NCI-H2081 (cell line): ENCODE results near the gene GOLGA3.
"Not testable (repeated sequence)": the region's sequence is repeated elsewhere in the genome, so short reads cannot be mapped to it uniquely, and the experiment has no call there.

Source experiments
- DNase-seq, 2 experiments: peaks; one replicate each; lab custom pipeline; 2025; lab: John Stamatoyannopoulos, UW

The GOLGA3 gene

DNA sequence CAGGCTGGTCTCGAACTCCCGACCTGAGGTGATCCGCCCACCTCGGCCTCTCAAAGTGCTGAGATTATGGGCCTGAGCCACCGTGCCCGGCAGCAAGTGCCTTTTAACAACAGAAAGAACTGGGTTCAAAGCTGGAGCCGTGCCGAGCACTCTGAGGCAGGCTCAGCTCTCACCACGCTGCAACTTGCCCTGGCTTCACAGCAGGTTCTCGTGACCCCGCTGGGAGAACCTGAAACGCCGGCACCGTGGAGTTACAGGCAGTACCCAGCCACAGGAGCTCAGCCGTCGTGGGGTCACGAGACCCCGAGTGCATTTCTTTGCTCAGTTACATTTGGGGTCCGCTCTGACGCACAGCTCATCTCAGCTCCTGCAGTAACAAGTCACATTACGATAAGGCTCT, 14.4 kb downstream of the GOLGA3 start:
- no peak for DNase-seq

DNA sequence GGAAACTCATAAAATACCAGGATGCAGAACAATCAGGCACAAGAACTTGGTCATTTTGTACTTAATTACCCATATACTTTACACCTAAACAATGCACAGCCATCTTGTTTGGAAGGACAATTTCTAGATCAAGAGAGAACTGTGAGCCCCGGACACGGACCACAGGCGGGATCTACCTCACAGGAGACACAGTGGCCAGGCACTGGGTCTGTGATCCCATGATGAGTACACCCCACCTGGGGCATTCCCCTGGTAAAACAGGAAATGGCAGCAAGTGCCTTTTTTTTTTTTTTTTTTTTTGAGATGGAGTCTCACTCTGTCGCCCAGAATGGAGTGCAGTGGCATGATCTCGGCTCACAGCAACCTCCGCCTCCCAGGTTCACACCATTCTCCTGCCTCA, 15.2 kb downstream of the GOLGA3 start:
- DNase-seq: no peak

DNA sequence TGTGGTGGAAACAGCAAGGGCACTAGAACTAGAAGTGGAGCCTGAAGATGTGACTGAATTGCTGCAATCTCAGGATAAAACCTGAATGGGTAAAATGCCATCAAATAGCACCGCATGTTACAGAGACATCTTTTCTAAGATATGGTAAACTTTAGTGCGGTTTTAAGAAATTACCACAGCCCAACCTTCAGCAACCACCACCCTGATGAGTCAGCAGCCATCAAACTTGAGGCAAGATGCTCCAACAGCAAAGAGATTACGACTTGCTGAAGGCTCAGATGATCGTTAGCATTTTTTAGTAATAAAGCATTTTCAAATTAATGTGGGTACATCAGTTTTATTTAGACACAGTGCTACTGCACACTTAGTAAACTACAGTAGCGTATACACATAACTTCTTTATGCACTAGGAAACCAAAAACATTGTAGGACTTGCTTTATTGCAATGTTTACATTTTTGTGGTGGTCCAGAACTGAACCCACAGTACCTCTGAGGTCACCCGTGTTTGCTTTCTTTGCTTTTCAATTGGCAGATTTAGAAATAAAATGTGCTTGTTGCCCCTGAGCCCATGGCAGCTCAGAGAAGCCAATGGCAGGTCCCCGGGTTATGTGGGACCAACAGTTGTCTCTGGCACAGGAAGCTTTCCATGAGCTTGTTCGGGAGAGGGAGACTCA, 15.9 kb downstream of the GOLGA3 start:
- DNase-seq: no peak

DNA sequence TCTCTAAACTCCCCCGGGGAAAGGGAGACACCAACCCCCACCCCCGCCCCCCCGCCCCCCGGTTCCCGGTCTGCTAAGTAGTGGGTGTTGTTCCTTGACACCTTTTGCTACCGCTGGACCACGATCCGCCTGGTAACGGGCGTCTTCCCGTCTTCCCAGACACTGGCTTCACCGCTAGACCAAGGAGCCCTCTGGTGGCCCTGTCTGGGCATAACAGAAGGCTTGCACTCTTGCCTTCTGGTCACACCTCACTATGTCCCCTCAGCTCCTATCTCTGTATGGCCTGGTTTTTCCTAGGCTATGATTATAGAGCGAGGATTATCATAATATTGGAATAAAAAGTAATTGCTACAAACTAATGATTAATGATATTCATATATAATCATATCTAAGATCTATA, 19.3 kb downstream of the GOLGA3 start:
- DNase-seq: not testable (repeated sequence)

DNA sequence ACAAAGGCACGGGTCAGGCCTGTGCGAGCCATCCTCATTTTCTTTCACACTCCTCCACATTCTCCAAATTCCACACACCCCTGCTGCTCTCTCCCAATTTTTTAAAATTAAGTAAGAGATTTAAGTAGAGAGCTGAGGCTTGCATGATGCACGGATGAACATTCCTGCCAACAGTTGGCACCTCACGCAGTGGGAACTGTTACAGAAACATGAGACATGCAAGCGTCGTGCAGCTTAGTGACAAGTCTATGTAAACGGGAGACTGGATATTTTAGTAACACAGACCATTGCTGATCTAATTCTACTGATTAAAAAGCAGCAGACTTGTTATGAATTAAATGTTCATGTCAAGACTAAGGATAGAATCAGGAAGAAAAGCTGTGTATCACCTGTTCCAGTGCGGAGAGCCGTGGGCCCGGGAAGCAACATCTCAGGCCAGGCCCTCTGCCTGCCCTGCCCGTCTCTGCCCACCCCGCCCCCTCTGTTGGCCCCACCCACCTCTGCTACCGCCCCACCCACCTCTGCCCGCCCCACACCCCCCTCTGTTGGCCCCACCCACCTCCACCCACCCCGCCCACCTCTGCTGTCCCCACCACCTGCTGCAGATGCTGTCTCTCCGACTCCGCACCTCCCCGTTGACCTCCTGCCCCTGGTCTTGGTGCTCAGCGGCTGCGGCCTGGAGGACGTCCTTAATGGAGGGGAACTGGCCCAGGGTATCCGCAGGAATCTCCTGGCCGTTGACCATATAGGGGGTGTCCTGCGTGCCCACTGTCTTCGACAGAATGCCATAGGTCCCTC, 21.2 kb downstream of the GOLGA3 start:
- no peak for DNase-seq

DNA sequence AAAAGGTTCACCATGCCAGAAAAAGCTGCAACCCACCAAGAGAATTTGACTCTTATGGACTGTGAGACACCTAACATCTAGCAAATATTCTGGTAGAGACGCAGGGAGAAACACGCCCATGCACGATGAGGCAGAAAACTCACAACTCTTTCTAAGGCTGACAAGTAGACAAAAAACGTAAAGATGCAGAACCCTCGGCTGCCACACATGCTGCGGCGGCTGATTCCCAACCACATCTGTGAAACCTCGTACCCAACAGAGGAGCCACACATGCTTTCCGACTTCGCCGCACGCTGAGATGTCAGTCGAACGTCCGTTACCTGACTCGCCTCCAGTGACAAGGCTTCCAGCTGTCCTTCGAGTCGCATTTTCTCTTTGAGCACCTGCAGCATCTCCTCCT, 21.8 kb downstream of the GOLGA3 start:
- DNase-seq: no peak

DNA sequence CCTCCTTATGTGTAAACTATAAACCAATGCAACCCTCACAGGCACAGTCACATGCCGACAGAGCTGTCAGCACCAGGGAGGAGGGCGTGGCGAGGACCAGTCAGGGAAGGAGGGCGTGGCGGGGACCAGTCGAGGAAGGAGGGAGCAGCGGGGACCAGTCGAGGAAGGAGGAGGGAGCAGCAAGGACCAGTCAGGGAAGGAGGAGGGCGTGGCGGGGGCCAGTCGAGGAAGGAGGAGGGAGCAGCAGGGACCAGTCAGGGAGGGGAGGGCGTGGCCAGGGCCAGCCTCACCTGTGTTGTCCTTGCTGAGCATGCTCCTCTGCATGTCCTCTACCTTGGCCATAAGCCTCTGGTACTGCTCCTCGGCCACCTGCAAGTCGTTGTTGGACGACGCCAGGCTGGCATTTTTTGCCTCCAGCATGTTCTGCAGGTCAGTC, 24.2 kb downstream of the GOLGA3 start:
- DNase-seq: no peak

DNA sequence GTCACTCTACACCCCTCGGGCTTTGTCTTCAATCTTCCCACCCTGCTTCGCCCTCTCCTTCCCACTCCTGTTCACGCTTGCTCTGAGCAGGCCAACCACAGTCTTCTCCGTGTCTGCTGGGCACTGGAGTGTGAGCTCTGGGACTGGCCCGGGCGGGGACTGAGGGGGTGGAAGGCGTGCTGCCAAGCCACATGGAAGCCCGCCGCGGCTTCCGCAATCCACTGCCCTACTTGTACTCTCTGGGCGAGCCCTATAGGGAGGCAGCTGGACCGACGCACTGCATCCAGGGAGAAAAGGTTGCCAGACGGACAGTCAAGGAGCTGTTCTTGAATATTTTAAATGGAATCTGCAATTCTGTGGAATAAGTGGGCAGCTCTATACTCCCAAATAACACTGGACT, 24.8 kb downstream of the GOLGA3 start:
- no peak for DNase-seq

DNA sequence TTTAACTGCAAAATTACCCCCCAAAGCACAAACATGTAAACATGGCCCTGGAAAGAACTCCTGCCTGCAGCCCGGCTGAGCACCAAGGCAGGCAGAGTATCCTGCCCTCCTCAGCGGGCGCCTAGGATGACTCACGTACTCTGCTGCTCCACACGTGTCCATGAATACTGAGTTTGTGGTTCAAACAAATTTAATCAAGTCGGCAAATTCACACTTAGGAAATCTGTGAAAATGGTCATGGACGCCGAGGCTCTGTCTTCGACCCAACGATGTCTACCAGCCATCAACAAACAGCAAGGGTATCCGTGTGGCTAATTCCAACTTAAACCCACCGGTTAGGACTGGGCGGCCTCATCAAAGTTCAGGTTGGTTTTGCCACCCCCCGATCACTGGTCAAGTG, 25.5 kb downstream of the GOLGA3 start:
- DNase-seq: no peak

DNA sequence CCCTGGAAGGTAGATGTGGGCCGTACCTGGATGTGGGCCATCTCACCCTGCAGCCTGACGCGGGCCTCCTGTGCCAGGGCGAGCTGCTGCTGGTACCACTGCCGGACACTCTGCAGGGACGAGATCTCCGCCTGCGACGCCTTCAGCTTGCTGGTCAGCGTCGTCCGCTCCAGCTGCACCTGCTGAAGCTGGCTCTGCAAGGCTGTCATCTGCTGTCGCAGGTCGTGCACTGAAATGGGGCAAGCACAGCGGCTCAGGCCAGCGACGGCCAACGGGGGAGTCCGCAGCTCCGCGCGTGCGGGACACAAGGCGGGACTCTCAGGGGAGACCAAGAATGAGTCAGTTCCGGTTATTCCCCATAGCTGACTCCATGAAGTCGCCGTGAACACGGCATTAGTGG, 26.9 kb downstream of the GOLGA3 start:
- DNase-seq: no peak

DNA sequence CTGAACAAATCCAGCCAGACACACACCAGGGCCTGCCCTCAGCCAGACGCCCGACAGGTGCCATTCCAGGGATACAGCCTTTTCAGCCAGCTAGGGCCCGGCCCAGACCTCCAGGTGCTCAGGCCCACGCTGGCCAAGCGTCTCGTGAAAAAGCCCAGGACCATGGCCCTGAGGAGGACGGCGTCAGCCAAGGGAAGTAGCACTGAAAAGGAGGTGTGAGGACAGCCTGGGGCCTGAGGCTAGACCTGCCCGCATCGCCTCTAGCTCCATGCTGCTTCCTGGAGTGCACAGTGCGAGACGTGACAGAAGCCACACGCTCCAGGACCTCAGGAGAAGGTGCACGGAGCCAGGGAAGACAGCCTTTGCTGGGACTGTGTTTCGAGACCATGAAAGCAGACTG, 29.8 kb downstream of the GOLGA3 start:
- no peak for DNase-seq

DNA sequence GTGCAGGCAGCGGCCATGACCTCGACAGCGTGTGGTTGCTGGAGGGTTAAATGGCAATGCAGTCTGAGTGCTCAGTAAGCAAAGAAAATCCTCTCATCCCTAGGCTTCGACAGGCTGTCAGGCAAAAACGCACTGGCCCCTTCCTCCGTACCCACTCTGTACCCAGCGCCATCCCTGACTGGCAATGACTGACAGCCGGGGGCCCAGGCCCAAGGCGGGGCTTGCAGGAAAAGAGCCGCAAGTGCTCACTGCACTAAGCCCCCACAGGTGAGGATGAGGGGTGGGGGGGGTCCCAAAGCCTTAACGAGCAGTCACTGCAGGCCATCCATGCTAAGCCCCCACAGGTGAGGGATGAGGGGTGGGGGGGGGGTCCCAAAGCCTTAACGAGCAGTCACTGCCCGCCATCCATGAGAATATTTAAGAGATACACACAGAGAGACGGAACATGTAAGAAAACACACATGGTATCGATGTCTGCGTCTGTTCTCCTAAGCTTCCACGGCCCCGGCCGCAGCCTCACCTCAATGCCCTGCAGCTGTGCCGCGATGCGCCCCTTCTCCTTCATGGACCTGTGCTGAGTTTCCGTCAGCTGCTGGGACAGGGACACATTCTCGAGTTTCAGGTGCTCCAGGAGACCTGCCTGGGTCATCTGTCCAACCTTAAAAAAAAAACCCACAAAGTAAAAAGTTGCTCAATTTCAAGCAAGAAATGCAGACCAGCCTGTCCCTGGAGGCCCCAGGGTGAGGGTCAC, 30.7 kb downstream of the GOLGA3 start:
- DNase-seq: no peak

DNA sequence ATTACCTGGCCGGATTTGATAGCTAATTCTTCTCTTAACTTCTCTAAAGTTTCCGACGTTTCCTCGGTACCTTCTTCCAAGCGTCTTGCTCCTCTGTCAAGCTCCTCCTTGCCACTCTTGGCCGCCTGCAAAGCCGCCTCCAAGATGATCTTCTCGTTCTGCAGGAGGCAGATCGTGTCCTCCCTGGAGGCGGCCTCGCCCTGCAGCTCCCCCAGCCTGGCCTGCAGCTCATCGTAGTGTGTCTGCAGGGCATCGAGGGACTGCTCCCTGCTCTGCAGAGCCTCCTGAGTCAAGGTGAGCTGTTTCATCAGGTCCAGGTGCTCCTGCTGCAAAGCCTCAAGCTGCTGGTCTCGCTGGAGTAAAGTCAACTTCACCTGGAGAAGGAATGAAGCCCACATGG, 32.8 kb downstream of the GOLGA3 start:
- DNase-seq: no peak

DNA sequence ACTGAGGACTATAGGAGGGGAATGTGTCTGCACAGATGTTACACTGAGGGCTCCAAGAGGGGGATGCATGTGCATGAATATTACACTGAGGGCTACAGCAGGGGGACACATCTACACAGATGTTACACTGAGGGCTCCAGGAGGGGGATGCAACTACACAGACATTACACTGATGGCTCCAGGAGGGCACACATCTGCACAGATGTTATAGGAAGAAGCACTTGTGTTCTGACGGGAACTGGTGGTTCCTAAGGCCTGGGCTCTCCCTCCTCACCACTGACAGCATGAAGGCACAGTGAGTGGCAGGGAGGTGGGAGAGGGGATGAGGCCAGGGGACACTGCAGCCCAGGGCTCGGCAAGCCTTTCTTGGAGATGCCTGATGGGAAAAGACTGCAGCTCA, 36.7 kb downstream of the GOLGA3 start:
- not testable (repeated sequence) for DNase-seq

DNA sequence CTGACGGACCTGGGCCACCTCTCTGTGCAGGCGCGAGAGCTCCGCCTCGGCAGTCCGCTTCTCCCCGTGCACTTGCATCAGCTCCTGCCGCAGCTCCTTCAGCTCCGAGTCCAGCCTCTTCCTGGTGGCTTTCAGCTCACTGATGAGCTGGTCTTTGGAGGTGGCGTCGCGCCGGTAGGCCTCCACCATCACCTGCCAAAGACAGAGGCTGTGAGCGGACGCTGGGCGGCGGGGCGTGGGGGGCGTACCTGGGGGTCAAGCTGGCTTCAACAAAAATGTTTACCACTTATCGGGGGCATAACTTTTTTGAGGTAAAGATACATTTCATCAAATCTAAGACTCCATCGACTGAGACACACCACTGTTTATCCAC, 39.6 kb downstream of the GOLGA3 start:
- no peak for DNase-seq

DNA sequence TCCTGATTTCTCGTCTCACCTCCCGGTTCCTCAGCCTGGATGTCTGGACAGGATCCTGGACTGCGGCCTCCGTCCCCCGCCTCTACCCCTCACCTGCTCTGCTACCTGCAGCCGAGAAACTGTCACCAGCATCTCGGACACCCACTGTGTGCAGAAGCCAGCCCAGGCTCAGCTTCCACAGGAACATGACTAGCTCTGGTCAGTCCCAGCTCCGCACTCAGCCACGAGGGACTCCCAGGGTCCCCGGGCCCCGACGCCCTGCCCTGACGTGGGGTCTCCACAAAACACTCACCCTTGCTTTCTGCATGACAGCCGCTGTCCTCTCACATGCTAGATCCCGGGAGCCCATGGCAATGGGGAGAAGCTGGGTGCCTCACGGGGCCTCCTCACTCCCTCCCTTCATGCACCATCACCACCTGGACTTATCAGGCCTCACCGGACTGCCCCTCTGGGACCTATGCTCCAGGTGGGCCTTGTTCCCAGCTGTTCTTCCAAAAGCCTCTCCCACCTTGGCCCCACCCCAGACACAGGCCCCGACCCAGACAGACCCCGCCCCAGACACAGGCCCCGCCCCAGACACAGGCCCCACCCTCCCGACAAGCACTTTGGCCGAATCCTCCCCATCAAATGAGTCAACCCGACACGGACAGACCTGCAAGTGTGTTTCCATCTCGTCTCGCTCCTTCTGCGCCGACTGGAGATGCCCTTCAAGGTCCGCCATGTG, 40.1 kb downstream of the GOLGA3 start:
- no peak for DNase-seq

DNA sequence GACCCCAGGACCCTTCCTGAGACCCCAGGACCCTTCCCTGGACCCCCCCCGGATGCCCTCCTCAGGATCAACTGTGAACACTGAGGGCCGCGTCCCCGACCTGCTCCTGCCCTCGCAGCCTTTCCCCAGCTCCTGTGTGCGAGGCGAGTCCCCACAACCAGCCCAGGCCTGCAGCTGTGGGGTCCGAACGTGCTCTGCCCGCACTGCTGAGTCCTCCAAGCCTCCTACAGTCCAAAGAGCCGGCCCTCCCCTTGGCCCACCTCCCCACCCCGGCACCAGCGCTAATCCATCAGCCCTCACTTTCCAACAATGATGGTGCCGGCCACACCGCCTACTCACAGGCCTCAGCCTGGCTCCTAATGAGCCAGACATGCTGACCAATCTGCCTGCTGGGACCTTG, 40.8 kb downstream of the GOLGA3 start:
- no peak for DNase-seq

DNA sequence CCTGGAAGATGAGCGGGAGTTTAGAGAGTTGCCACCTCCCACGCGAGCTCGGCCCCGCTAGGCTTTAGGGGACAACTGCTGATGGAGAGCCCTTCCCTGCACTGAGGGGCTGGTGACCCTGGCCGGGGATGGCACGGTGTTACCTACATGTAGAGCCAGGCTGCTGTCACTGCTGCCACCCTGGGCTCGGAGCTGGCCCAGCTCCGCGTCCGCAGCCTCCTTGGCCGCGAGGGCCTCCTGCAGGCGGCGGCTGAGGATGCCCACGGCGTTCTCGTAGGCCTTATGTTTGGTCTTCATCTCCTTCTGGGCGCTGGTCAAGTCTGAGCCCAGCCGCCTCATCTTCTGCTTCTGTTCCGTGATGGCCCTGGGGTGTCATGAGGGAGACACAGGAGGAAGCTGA, 42.5 kb downstream of the GOLGA3 start:
- no peak for DNase-seq

DNA sequence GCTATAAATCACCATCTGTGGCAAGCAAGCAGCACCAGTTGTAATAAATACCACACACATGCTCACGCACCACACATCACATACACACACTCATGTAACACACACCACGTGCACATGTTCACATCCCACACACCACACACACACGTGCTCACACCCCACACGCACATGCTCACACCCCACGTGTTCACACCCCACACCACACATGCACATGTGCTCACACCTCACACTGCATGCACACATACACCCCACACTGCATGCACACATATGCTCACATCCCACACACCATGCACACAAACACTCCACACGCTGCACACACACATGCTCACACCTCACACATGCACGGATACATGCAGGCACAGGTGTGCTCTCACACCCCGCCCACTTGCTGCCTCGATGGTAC, 44.1 kb downstream of the GOLGA3 start:
- no peak for DNase-seq

DNA sequence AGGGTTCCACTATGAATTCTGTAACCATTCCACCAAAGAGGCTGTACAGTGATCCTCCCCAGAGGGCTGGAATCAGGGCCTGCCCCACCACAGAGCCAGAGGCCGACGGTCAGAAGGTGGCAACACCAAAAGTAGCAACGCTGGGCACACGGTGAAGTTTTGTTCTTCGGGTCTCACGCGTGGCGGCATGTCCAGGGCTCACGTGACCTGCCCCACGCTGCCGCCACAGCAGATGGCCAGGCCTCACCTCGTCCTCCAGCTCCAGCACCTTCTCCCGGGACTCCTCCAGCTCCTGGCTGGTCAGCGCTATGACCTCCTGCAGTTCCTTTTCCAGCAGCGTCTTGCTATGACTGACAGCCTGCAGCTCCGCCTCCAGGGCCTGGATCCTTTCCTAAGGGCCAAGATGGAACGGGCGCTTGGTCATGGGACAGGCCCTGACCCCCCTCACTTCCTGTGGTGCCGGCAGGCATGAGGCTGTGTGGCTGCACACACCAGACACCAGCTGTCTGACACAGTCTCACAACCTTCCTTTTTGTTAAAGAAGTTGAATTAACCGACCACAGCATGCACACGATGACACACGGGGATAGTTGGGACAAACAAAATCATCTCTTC, 44.6 kb downstream of the GOLGA3 start:
- DNase-seq: no peak

DNA sequence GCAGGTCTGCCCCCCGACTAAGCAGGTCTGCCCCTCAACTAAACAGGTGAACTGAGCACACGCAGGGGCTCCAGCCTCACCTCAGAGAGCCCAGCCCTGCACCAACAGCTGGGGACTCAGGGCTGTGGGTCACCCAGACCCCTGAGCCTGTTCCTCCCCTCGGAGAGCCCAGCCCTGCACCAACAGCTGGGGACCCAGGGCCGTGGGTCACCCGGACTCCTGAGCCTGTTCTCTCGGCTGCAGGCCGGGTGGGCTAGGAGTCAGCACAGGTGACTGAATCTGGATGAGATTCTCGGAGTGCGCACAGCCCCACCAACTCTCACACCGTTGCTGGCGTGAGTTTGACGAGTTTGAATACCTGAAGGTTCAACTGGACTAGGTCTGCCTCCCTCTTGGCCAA, 46.7 kb downstream of the GOLGA3 start:
- DNase-seq: no peak

DNA sequence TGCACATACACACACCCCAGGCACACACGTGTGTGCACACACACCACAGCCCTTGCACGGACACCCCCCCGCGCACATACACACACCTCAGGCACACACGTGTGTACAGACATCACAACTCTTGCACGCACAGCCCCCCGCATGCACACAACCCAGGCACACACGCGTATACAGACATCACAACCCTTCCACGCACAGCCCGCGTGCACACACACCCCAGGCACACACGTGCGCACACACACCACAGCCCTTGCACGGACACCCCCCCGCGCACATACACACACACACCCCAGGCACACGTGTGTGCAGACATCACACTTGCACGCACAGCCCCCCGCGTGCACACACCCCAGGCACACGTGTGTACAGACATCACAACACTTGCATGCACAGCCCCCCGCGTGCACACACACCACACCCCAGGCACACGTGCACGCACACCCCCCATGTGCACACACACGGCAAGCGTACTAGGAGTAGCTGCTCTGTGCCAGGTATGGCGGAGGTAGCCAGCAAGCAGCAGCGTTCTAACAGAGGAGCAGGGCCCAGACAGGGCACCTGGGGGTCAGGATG, 48.8 kb downstream of the GOLGA3 start:
- DNase-seq: no peak
